ENCODE measurements around the gene NEIL3. TPM values are rescaled to one million over a fixed set of nuclear protein-coding genes. Genes with fewer than 3 reads are reported as not detected.

Gene NEIL3
- total RNA-seq (2014; rRNA removed) (10.2 and 13.2 TPM in 2 replicates), Bru-seq, nascent RNA (percentile 58 among the genes with signal in this experiment), BruChase-seq, experiment 1, labeled RNA remaining after a 6-hour chase (percentile 39 among the genes with signal in this experiment), BruChase-seq, experiment 2, labeled RNA remaining after a 2-hour chase (percentile 28 among the genes with signal in this experiment)
- long read RNA-seq, partial matches to known transcripts: 0 of 1 reads
- long read RNA-seq, other reads (novel, unspliced or antisense): 1 of 1 reads

- Histone ChIP-seq H3K4me3 (ENCODE audit: low read length) (peak within 1 kb of the TSS; percentile 87), H2AFZ (ENCODE audit: low read length) (peak within 1 kb of the TSS; percentile 95), H3K9ac (ENCODE audit: low read length) (peak within 1 kb of the TSS; percentile 87), H3K4me1 (ENCODE audit: insufficient read depth, low read length) (peaks cover 32% of the 10 kb centered on the region), H3K9me2 (replicated peaks; ENCODE audit: low read length) (no peaks in the 10 kb centered on the region), H3K27me3 (ENCODE audit: low read length) (no peaks in the 10 kb centered on the region), H3F3A (ENCODE audit: low read length, unreplicated experiment) (no peaks in the 10 kb centered on the region), H3K4me2 (ENCODE audit: low read length) (peak within 1 kb of the TSS; percentile 90), H3K79me2 (ENCODE audit: low read length) (peaks cover 48% of the 10 kb centered on the region), H3K9me3 (ENCODE audit: low read length) (no peaks in the 10 kb centered on the region), H3K36me3 (ENCODE audit: low read depth, low read length) (no peaks in the 10 kb centered on the region), H4K20me1 (ENCODE audit: low read length) (no peaks in the 10 kb centered on the region), H3K27ac (ENCODE audit: low read length) (peak within 1 kb of the TSS; percentile 45)
- ChIA-PET CTCF (no interaction called here), POLR2A (ENCODE audit: unreplicated experiment) (interaction anchor here (0.6 kb wide), 1 partner anchor 252 kb away, joined by 14 read pairs; no protein-coding TSS in a partner anchor)
- TF ChIP-seq EZH2 (IDR thresholded peaks at IDR 0.05; ENCODE audit: low read length, unreplicated experiment) (no peak), CTCF (conservative IDR thresholded peaks at IDR 0.05; ENCODE audit: low read depth, low read length) (no peak), EZH2phosphoT487 (IDR thresholded peaks at IDR 0.05; ENCODE audit: borderline replicate concordance, low read length) (no peak)
- BruUV-seq (replicated peaks): no TSS peak
- DNase-seq: peak; percentile 82
- ATAC-seq: peak; percentile 92
- intact Hi-C loops (cut with micrococcal nuclease): no loop called here
These were observed at the start of gene NEIL3 for GRCh38 chr4:177309522-177310371. Gene NEIL3, plus strand, starts transcription at chr4:177309874. Its CDS starts 80 bp downstream, at chr4:177309954.

GRCh38 chr4:177263818-177264217, 45.9 kb upstream of the NEIL3 start:
- Histone ChIP-seq H3K4me3 (ENCODE audit: low read length) (no peak overlapping the region), H3K9me3 (ENCODE audit: low read length) (no peaks in the 10 kb centered on the region), H4K20me1 (ENCODE audit: low read length) (no peaks in the 10 kb centered on the region), H2AFZ (ENCODE audit: low read length) (no peak overlapping the region), H3K4me1 (ENCODE audit: insufficient read depth, low read length) (no peaks in the 10 kb centered on the region), H3K27ac (ENCODE audit: low read length) (no peak overlapping the region), H3K9ac (ENCODE audit: low read length) (no peak overlapping the region), H3F3A (ENCODE audit: low read length, unreplicated experiment) (no peaks in the 10 kb centered on the region), H3K79me2 (ENCODE audit: low read length) (no peaks in the 10 kb centered on the region), H3K9me2 (replicated peaks; ENCODE audit: low read length) (no peaks in the 10 kb centered on the region), H3K4me2 (ENCODE audit: low read length) (no peak overlapping the region), H3K36me3 (ENCODE audit: low read depth, low read length) (no peaks in the 10 kb centered on the region), H3K27me3 (ENCODE audit: low read length) (no peaks in the 10 kb centered on the region)
- TF ChIP-seq EZH2 (IDR thresholded peaks at IDR 0.05; ENCODE audit: low read length, unreplicated experiment) (no peak), EZH2phosphoT487 (IDR thresholded peaks at IDR 0.05; ENCODE audit: borderline replicate concordance, low read length) (no peak), CTCF (conservative IDR thresholded peaks at IDR 0.05; ENCODE audit: low read depth, low read length) (no peak)
- DNase-seq (no peak), ATAC-seq (no peak)
- BruUV-seq (replicated peaks): no TSS peak
- ChIA-PET POLR2A (ENCODE audit: unreplicated experiment) (no interaction called here), CTCF (no interaction called here)
- intact Hi-C loops (cut with micrococcal nuclease): no loop called here
